GM19455 (cell line): Measurements from ENCODE around the gene USP36.

ENCODE experiments used
- ATAC-seq: cut with Tn5 transposase; IDR thresholded peaks from one replicate; pipeline ENCODE4 v1.9.1; 2021; ENCODE audit not compliant: unreplicated experiment

Gene USP36

GRCh38 chr17:78839762-78840529 lies 668 bp downstream of the USP36 start:
- peak; percentile 15 for ATAC-seq

DNA sequence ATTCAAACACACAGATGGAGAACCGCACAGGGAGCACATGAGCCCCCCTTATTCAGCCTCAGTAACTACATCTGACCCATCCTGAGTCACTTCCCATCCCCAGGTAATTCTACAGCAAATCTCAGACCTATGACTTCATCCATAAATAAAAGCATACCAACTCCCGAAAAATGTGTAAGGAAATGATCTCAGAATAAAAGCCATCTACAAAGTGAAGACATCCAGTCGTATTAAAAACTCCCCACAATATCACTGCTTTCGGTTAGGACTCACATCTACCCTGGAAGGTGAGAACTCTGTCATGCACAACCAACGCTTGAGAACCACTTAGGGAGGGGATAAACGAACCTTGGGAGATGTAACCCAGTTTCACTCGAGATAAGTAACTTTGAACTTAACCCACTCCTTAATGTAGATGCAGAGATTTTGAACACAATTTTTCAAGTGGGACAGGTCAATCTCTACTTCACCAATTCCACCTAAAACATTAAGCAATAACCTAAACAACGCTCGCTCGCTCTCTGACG lies 1.3 kb downstream of the USP36 start:
- no peak for ATAC-seq

GRCh38 chr17:78838574-78839005 lies 2.0 kb downstream of the USP36 start:
- ATAC-seq = no peak

GRCh38 chr17:78836420-78837021 lies 4.1 kb downstream of the USP36 start:
- ATAC-seq = no peak

- no peak for ATAC-seq
Measured at GRCh38 chr17:78834571-78834970, 6.0 kb downstream of the USP36 start.

DNA sequence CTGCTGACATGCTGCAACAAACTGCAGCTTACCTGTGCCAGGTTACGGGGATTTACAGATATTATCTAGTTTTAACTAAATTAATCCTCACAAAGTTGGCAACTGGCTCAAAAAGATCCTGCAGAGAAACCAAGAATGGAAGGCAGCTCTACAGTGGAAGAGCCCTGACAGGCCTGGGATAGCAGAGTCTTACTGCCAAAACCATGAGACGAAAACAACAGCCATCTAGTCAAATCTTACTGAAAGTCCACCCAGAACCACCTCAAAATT lies 8.1 kb downstream of the USP36 start:
- no peak for ATAC-seq

DNA sequence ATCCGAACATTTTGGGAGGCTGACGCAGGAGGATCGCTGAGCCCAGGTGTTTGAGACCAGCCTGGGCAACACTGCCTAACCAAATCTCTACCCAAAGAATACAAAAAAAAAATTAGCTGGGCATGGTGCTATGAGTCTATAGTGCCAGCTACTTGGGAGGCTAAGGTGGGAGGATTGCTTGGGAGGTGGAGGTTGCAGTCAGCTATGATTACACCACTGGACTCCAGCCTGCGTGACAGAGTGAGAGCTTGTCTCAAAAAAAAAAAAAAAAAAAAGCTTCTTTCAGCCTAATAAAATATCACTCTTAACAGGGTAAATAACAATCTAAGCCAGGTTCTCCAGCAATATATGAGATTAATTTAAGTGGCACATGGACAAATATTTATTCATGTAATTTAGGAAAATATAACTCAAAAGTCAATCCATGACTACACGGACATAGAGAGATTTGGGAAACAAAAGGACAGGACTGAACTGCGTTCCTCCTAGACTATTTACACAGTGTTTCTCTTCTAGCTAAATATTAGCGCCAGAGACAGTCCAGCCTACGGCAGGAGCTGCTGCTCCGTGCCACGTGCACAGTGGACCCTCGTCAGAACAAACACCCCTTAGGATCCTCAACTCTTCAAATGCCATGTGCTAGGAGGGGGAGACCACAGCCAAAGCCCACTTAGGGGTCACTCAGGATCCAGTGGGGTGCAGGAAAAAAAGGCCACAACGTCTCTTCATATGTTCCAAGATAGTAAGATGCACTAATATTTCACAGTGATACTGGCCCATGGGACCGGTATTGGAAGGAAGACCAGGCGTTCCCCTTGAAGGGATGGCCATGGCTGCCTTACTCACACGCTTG lies 8.7 kb downstream of the USP36 start:
- no peak for ATAC-seq

GRCh38 chr17:78829477-78829876 lies 11.1 kb downstream of the USP36 start:
- no peak for ATAC-seq

DNA sequence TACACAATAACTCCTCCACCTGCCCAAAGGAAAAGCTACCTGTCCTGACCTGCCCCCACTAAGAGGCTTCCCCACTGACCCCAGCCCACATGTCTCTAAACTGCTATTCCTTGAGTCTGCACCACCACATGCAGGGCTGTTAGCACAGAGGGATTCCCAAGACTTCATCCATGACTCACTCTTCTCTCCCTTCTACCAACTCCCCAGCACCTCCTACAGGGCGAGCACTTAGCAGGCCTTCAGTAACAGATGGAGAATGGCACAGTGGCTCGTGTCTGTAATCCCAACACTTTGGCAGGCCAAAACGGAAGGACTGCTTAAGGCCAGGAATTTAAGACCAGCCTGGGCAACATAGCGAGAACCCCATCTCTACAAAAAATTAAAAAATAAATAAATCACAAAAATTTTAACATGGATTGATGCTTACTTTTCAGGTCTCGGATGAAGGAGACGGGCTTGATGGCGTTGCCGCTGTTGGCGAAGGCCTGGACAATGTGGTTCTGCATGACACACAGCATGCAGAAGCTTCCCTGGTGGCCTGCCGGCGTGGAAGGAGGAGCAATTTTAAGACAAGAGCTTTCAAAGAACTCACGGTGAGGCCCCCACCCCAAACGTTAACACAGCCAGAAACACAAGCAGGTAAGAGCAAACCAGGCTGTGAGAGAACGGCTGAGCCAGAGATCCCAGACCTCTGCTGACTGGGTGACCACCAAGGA lies 12.0 kb downstream of the USP36 start:
- no peak for ATAC-seq

DNA sequence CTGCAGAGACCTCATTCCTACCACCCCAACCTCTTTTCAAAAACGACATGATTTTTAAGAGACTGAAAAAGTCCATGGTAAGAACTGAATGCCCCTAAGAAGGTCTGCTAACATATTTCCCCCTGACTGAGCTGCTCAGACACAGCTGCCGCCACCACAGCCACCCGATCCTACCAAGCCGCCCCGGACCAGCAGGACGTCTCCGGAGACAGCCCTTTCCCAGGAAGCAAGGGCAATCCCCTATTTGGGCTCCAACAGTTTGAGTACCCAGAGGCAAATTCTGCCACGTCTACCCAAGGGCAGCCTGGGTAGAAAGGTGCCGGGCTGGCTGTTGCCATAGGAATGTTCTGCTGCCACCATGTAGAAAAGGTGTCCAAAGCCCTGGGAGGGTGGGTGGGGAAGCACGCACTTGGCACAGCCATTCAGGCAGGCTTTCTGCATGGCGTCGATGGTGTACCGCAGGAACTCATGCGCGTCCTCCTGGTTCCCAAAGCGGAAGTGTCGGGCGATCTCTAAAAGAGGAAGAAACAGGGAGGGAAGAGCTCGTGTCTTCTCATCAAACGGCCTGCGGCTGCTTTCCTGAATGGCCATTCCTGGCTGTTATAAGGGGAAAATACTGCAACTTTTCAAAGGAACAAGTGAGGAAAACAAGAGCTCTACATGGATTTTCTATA lies 13.6 kb downstream of the USP36 start:
- ATAC-seq = no peak

DNA sequence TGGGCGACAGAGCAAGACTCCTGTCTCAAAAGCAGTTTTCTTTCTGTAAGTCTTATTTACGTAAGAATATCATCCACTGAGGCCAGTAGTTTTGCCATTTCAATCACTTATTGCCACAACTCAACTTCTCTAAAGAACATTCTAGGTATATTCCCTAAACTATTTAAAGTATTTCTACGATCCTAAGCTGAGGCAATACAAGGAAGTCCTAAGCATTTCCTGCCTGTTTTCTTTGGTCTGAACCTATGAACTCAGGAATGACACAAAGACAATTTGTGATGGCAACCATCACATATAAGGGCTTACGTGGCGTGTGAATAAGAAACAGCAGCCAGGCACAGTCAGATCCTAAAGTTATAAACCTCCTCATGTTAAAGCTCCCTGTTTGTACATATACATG lies 14.2 kb downstream of the USP36 start:
- ATAC-seq = no peak

DNA sequence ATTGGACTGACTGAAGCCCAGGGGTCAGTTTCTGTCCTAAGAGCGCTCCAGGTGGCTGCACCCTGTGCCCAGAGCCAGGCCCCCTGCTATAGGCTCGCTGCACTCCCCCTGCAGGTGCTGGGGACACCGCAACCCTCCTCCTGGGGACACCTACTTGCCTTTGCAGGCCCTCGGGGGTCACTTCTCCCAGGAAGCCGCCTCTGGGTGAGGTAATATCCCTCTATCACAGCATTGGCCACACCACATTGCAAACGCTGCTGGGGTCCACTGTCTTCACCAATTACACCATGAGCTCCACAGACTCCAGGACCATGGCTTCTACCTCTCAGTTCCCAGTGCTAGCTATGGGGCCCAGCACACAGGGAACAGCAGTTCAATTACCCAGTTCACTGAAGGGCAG lies 14.9 kb downstream of the USP36 start:
- ATAC-seq = no peak

DNA sequence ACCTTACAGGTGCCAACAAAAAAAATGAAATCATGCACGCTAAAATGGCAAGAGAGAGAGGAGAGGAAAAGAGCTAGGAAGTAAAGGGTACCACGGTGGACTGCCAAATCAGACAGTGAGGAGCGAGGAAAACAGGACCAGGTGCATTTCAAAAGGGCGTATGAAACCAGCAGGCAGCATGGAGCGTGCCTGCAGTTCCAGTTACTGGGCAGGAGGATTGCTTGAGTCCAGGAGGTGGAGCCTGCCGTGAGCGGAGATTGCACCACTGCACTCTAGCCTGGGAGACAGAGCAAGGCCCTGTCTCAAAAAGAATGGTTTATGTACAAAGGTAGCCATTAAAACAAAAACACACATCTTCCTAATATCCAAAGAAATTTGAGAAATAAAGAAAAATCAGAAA lies 16.4 kb downstream of the USP36 start:
- ATAC-seq = no peak

GRCh38 chr17:78823282-78824046 lies 17.1 kb downstream of the USP36 start:
- ATAC-seq = no peak

DNA sequence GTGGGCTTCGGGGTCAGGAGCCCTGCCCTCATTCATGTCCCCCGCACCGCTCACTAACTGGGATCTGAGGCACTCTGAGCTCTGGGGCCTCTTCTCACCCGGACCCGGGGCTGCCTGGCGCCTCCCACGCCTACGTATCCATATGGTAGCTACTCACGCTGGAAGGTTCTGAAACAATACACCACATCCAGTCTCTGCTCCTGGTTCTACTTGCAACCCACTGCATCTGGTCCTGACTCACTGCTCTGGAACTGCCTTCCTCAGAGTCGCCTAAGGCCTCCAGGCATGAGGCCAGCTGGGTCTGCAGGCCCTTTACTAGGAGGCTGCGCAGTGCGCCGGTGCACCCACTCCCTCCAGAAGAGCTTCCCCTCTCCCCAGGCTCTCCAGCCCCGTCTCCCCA lies 18.1 kb downstream of the USP36 start:
- ATAC-seq = no peak

DNA sequence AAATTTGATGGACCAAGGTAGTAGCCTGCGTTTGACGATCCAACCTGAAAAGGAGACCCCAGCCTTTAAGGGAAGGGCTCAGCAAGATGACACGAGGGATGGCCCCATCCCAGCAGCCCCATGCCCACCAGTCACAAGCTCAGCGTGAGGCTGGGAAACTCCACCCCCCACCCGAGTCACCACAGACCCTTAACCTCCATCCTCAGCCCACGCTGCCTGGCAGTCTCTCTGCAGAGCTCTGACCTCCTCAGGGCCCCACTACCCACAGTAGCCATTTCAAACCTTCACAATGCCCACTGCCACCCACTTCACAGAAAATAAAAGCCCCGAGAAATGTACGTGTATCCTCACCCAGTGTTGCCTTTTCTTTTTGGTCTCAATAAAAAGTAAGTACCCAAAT lies 18.7 kb downstream of the USP36 start:
- no peak for ATAC-seq

GRCh38 chr17:78820841-78821240 lies 19.8 kb downstream of the USP36 start:
- ATAC-seq = no peak

DNA sequence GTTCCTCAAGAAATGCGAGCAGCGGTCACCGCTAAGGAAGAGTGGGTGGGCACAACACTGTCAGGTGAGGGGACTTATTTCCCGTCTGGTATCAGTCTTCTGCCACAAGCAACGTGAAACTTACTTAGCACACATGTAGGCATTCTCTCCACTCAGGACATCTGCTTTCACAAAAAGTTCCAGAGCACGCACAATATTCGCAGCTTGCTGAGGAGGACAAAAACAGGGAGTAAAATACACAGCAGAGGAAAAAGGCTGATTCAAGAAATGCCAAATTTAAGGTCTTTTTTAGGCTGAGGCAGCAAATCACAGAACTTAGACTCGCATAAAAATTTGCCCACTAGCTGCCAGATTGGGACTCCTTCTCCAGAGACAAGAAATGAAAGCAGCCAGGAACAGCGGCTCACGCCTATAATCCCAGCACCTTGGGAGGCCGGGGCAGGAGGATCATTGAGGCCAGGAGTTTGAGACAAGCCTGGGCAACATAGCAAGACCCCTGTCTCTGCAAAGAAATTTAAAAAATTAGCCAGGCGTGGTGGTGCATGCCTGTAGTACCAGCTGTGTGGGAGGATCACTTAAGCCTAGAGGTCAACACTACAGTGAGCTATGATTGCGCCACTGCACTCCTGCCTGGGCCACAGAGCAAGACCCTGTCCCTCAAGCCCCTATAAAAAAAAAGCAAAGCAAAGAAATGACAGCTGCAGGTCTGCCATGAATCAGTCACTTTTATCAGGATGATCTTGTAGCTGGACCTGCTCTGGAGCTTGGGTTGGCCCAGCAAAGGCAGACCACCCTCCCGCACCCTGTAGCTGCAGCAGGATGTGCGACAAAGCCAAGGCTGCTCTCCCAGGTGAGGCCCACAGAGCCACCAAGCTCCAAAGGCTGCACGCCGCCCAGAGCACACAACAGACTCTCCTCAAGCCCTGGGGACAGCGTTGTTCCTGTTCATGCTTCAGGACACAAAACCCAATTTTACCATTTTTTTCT lies 20.5 kb downstream of the USP36 start:
- no peak for ATAC-seq

- no peak for ATAC-seq
Measured at GRCh38 chr17:78819402-78819801, 21.2 kb downstream of the USP36 start.
